Activated CD8-positive, alpha-beta memory T cell treated with anti-CD3 and anti-CD28 coated beads, Interleukin-2, amount 10 ng/mL, durations not matched to agents 7 days and 5 days (primary cell): ENCODE measurements around the gene OR51A7. TPM values are rescaled to one million over a fixed set of nuclear protein-coding genes. Genes with fewer than 3 reads are reported as not detected.
"Not testable (repeated sequence)": the region's sequence is repeated elsewhere in the genome, so short reads cannot be mapped to it uniquely, and the experiment has no call there.

Source experiments
- ATAC-seq: fragments of 150-1000 bp; cut with Tn5 transposase; one replicate; pipeline ENCODE4 v1.10.0; 2021; ENCODE audit warnings: moderate library complexity
- CTCF ChIA-PET: fragments of 350-600 bp; sonication (Branson Sonifier 250); formaldehyde crosslinking; loops from one replicate; lab custom pipeline; 2021; ENCODE audit warnings: antibody characterized with exemption; lab: Charles Lee
- DNase-seq: peaks from one replicate; pipeline ENCODE4 v3.0.0-alpha.2; 2020
- H3K27ac Mint-ChIP-seq: one replicate; pipeline ENCODE4 v1.8.0; 2021; ENCODE audit warnings: mild to moderate bottlenecking, mixed read lengths
- H3K27me3 Mint-ChIP-seq: one replicate; pipeline ENCODE4 v1.8.0; 2021; ENCODE audit warnings: mixed read lengths
- H3K36me3 Mint-ChIP-seq: one replicate; pipeline ENCODE4 v1.8.0; 2021; ENCODE audit warnings: mild to moderate bottlenecking, mixed read lengths
- H3K4me1 Mint-ChIP-seq: one replicate; pipeline ENCODE4 v1.8.0; 2021; ENCODE audit warnings: mixed read lengths
- H3K4me3 Mint-ChIP-seq: one replicate; pipeline ENCODE4 v1.8.0; 2021; ENCODE audit warnings: mild to moderate bottlenecking, moderate library complexity, mixed read lengths
- H3K9me3 Mint-ChIP-seq: one replicate; pipeline ENCODE4 v1.8.0; 2022; ENCODE audit warnings: low read depth, mixed read lengths
- total RNA-seq, 2 experiments: library from RNA; stranded (reverse); gene quantifications; one replicate each; pipeline ENCODE4 v1.2.3, GENCODE V29; 2021

Gene OR51A7
- total RNA-seq, 2 experiments from 2014 or later = not detected

DNA sequence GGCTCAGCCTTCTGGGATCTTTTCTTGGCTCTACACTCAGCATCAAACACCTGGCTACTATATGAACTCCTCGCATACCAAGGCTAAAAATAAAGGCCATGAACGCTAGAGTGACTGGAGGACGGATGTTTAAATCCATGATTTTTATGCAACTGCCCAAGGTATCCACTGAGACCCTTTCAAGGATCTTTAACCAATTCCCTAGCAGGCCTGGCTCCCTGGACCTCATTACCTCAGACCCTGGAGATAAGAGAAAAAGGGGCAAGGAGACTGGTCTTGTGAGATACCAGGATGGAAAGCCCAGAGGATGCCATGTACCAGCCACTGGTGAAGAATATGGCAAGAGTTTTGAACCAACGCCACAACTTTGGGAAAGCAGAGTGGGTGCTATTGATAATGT lies 15.7 kb downstream of the OR51A7 start, which contains the start of gene OR51G2:
TSS of gene OR51G2 (minus strand) at position 101 of the 400 bp plus-strand sequence. CDS start 3,687 bp downstream, outside the sequence.
- no peaks in the 10 kb centered on the region for H3K36me3 Mint-ChIP-seq
- no peaks in the 10 kb centered on the region for H3K9me3 Mint-ChIP-seq
- H3K27me3 Mint-ChIP-seq = no peaks in the 10 kb centered on the region
- no peak for ATAC-seq
- no peaks in the 10 kb centered on the region for H3K4me1 Mint-ChIP-seq
- CTCF ChIA-PET = no interaction called here
- no peak within 1 kb of the TSS for H3K27ac Mint-ChIP-seq
- no peak within 1 kb of the TSS for H3K4me3 Mint-ChIP-seq
- no peak for DNase-seq

DNA sequence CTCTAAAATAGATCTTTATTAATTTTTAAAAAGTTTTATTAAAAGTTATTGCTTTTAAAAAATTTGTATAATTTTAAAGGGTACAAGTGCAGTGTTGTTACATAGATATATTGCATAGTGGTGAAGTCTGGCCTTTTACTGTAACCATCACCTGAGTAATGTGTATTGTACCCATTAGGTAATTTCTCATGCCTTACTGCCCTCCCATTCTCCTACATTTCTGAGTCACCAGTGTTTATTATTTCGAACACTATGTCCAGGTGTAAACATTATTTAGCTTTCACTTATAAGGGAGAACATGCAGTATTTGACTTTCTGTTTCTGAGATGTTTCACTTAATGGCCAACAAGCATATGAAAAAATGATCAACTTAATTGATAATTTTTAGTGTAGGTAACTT lies 18.2 kb downstream of the OR51A7 start:
- H3K36me3 Mint-ChIP-seq = no peaks in the 10 kb centered on the region
- H3K27ac Mint-ChIP-seq = no peak overlapping the region
- H3K9me3 Mint-ChIP-seq = no peaks in the 10 kb centered on the region
- no peaks in the 10 kb centered on the region for H3K27me3 Mint-ChIP-seq
- CTCF ChIA-PET = no interaction called here
- ATAC-seq (no peak), DNase-seq (no peak)
- no peak overlapping the region for H3K4me3 Mint-ChIP-seq
- no peaks in the 10 kb centered on the region for H3K4me1 Mint-ChIP-seq

- no peaks in the 10 kb centered on the region for H3K27me3 Mint-ChIP-seq
- H3K4me1 Mint-ChIP-seq = no peaks in the 10 kb centered on the region
- H3K4me3 Mint-ChIP-seq = no peak overlapping the region
- DNase-seq (no peak), ATAC-seq (no peak)
- no peaks in the 10 kb centered on the region for H3K9me3 Mint-ChIP-seq
- CTCF ChIA-PET = no interaction called here
- no peaks in the 10 kb centered on the region for H3K36me3 Mint-ChIP-seq
- no peak overlapping the region for H3K27ac Mint-ChIP-seq
Measured at GRCh38 chr11:4922304-4922703, 18.7 kb downstream of the OR51A7 start.

DNA sequence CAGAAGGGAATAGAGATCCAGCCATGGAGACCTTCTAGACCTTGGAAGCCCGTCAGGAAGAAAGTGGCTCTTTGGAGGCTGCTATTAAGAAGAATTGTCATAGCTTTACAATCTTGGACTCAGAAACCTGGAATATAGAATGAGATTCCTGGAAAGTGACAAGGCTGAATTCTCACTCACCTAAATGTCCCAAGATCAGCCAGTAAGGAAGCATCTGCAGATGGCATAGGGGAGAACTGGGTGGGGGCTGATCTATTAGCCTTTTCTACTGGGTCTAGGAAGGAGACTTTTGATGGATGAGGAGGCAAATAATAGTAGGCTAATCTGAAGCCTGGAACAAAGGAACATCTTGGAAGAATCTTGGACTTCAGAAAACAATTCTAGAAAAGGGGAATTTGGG lies 20.7 kb downstream of the OR51A7 start, which contains the start of gene OR51G1:
TSS of gene OR51G1 (minus strand) at position 101 of the 400 bp plus-strand sequence. CDS start at position 101, 0 bp downstream.
- ATAC-seq (no peak), DNase-seq (no peak)
- no peaks in the 10 kb centered on the region for H3K9me3 Mint-ChIP-seq
- CTCF ChIA-PET = no interaction called here
- no peaks in the 10 kb centered on the region for H3K4me1 Mint-ChIP-seq
- no peaks in the 10 kb centered on the region for H3K36me3 Mint-ChIP-seq
- H3K27me3 Mint-ChIP-seq = no peaks in the 10 kb centered on the region
- H3K27ac Mint-ChIP-seq = no peak within 1 kb of the TSS
- no peak within 1 kb of the TSS for H3K4me3 Mint-ChIP-seq

GRCh38 chr11:4926608-4927007 lies 23.0 kb downstream of the OR51A7 start:
- CTCF ChIA-PET = no interaction called here
- DNase-seq = no peak
- ATAC-seq = no peak
- no peak overlapping the region for H3K27ac Mint-ChIP-seq
- no peaks in the 10 kb centered on the region for H3K27me3 Mint-ChIP-seq
- H3K36me3 Mint-ChIP-seq = no peaks in the 10 kb centered on the region
- no peaks in the 10 kb centered on the region for H3K9me3 Mint-ChIP-seq
- no peaks in the 10 kb centered on the region for H3K4me1 Mint-ChIP-seq
- no peak overlapping the region for H3K4me3 Mint-ChIP-seq

- Mint-ChIP-seq H3K9me3 (no peaks in the 10 kb centered on the region), H3K27ac (no peak overlapping the region), H3K27me3 (no peaks in the 10 kb centered on the region), H3K4me3 (no peak overlapping the region), H3K36me3 (no peaks in the 10 kb centered on the region), H3K4me1 (no peaks in the 10 kb centered on the region)
- CTCF ChIA-PET = no interaction called here
- no peak for ATAC-seq
- no peak for DNase-seq
Measured at GRCh38 chr11:4932751-4933150, 29.2 kb downstream of the OR51A7 start.

GRCh38 chr11:4936745-4937144 lies 33.2 kb downstream of the OR51A7 start:
- Mint-ChIP-seq H3K4me3 (no peak overlapping the region), H3K4me1 (no peaks in the 10 kb centered on the region), H3K36me3 (no peaks in the 10 kb centered on the region), H3K27ac (no peak overlapping the region), H3K27me3 (no peaks in the 10 kb centered on the region), H3K9me3 (no peaks in the 10 kb centered on the region)
- DNase-seq = no peak
- CTCF ChIA-PET = no interaction called here
- no peak for ATAC-seq

GRCh38 chr11:4947505-4947904 lies 43.9 kb downstream of the OR51A7 start, which contains the start of gene OR51A4:
OR51A4 (minus strand) TSS chr11:4947605; CDS start chr11:4947100, 505 bp downstream.
- Mint-ChIP-seq H3K9me3 (no peaks in the 10 kb centered on the region), H3K27ac (no peak within 1 kb of the TSS), H3K4me3 (no peak within 1 kb of the TSS), H3K36me3 (no peaks in the 10 kb centered on the region), H3K27me3 (no peaks in the 10 kb centered on the region), H3K4me1 (no peaks in the 10 kb centered on the region)
- DNase-seq (no peak), ATAC-seq (no peak)
- CTCF ChIA-PET = no interaction called here

DNA sequence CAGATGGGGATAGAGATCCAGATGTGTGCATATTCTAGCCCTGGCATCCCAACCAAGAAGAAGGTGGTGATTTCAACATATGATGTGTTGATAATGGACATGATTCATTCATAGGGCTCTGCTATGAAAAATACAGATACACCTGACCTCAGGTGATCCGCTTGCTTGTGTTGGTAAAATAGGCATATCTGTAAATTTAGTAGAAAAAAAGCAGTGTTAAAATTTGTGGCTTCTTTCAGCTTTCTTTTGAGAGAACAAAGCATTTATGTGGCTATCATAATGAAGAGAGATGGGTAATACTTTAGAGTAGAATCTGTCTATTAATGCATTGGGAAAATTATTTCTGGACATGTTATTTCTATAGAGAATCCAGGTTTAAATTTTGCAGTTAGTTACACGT lies 52.0 kb downstream of the OR51A7 start, which contains the start of gene OR51A2:
TSS of gene OR51A2 (minus strand) at position 101 of the 400 bp plus-strand sequence. CDS start at position 101, 0 bp downstream.
- CTCF ChIA-PET, DNase-seq, ATAC-seq, H3K9me3 Mint-ChIP-seq, H3K4me3 Mint-ChIP-seq, H3K27ac Mint-ChIP-seq, H3K36me3 Mint-ChIP-seq, H3K4me1 Mint-ChIP-seq, H3K27me3 Mint-ChIP-seq: not testable (repeated sequence)

DNA sequence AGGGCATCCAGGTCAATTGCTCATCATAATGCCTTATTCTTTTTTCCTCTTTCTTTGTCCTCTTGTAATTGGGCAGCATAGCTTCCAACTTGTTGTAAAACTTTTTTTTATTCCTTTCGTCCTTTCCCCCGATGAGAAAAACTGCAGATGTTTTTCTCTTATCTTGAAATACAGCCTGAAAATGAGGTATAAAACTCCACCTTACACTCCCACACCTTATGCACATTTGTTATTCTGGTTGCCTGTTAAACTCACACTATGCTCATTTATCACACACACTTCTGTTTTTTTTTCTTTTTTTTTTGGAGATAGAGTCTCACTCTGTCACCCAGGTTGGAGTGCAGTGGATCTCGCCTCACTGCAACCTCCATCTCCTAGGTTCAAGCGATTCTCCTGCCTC lies 53.8 kb downstream of the OR51A7 start:
- no peak for DNase-seq
- H3K27me3 Mint-ChIP-seq = no peaks in the 10 kb centered on the region
- no peak overlapping the region for H3K4me3 Mint-ChIP-seq
- H3K9me3 Mint-ChIP-seq = no peaks in the 10 kb centered on the region
- H3K27ac Mint-ChIP-seq = no peak overlapping the region
- CTCF ChIA-PET = no interaction called here
- H3K36me3 Mint-ChIP-seq = no peaks in the 10 kb centered on the region
- no peak for ATAC-seq
- no peaks in the 10 kb centered on the region for H3K4me1 Mint-ChIP-seq

Other genes starting within 250 kb of the OR51A7 start
- gene OR51E2, start 205.9 kb upstream of the OR51A7 start, total RNA-seq = not detected
- not detected for gene MMP26, start 199.0 kb upstream of the OR51A7 start, total RNA-seq
- not detected for gene OR51F1, start 133.8 kb upstream of the OR51A7 start, total RNA-seq
- not detected for gene OR52R1, start 99.4 kb upstream of the OR51A7 start, total RNA-seq
- gene OR51F2, start 82.5 kb upstream of the OR51A7 start, total RNA-seq = not detected
- gene OR51S1, start 54.6 kb upstream of the OR51A7 start, total RNA-seq = not detected
- not detected for gene OR51T1, start 21.9 kb upstream of the OR51A7 start, total RNA-seq
- gene OR51G2, start 15.6 kb downstream of the OR51A7 start, total RNA-seq = not detected
- not detected for gene OR51G1, start 20.6 kb downstream of the OR51A7 start, total RNA-seq
- gene OR51A4, start 43.8 kb downstream of the OR51A7 start, total RNA-seq = not detected
- not detected for gene OR51A2, start 51.9 kb downstream of the OR51A7 start, total RNA-seq
- not detected for gene OR51L1, start 91.1 kb downstream of the OR51A7 start, total RNA-seq
- gene OR52J3, start 142.7 kb downstream of the OR51A7 start, total RNA-seq = not detected
- gene OR52E2, start 155.8 kb downstream of the OR51A7 start, total RNA-seq = not detected
- gene OR52E1, start 165.8 kb downstream of the OR51A7 start, total RNA-seq = not detected
- not detected for gene OR52A5, start 234.6 kb downstream of the OR51A7 start, total RNA-seq